GM12875 (cell line): Measurements from ENCODE around the gene NLRP1.

Experiments used
- H3K4me3 ChIP-seq: one replicate; pipeline ENCODE4 v1.5.1; 2011; ENCODE audit warnings: low read depth, low read length, control low read depth
- TF ChIP-seq, protein P1 (sequence below): IDR thresholded peaks from 2 replicates; pipeline ENCODE4 v1.5.1; 2011; ENCODE audit warnings: low read depth, mild to moderate bottlenecking, control low read depth, inconsistent platforms, low read length, moderate library complexity, borderline replicate concordance; ENCODE audit not compliant: insufficient read depth

Gene NLRP1

DNA sequence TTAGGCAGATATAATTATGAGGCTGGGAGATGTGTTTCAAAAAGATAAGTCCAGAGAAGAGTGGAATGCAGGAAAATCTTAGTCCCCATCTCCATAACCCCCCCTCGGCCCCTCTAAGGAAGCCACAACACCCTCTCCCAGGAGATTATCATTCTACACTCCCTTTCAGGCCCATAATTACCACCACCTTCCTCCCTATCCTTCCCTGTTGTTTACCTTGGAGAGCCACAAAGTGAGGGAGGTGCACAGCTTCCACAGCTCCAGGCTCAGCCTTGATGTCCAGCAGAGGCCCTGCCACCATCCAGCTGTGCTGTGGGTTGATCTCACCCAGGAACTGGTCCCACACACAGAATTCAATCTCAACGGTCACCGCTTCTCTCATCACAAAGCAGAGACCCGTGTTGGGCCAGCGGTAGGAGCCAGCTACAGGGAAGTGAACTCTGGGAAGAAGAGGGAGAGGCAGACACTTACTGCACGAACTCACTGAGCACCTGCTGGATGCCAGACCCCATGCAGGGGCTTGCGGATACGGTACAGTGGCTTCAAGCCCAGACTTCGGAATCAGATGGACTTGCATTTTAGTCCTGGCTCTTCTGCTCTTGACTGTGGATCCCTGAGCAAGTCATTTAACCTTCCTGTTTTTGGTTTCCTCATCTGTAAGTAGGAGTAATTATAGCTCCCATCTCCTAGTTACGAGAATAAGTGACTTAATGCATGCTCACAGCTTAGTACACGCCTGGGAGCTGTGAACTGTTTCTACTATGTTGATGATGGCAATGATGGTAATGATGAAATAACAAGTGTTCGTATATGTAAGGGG lies 53.8 kb downstream of the NLRP1 start:
- no peak overlapping the region for H3K4me3 ChIP-seq
- TF ChIP-seq, protein P1, sequence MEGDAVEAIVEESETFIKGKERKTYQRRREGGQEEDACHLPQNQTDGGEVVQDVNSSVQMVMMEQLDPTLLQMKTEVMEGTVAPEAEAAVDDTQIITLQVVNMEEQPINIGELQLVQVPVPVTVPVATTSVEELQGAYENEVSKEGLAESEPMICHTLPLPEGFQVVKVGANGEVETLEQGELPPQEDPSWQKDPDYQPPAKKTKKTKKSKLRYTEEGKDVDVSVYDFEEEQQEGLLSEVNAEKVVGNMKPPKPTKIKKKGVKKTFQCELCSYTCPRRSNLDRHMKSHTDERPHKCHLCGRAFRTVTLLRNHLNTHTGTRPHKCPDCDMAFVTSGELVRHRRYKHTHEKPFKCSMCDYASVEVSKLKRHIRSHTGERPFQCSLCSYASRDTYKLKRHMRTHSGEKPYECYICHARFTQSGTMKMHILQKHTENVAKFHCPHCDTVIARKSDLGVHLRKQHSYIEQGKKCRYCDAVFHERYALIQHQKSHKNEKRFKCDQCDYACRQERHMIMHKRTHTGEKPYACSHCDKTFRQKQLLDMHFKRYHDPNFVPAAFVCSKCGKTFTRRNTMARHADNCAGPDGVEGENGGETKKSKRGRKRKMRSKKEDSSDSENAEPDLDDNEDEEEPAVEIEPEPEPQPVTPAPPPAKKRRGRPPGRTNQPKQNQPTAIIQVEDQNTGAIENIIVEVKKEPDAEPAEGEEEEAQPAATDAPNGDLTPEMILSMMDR = no peak

DNA sequence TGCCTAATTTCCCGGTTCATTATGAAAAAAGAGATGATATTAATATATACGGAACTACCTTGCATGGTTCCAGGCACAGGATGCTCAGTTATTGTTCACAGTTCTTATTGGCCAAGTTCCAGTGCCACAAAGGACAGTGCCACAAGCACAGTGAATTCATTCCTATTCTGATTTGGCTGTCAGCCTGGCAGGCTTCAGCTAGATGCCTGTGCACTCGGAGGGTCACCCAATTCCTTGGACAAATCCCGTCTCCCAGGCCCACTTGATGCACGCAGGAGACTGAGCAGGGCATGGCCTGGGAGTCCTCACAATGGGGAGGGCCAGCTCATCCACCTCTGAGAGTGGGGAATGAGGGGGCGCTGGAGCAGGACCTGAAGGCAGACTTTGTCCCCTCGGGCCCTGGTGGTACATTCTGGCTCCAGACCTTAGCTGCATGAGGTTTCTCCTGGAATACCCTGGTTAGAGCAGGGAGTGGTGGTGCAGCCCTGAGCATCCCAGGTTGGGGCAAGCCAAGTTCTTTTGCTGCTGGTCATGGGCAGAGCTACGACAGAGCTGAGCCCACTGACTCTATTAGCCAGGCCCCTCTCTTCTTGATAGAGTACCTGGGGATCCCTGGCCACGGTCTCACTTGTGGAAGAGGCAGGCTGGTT lies 56.6 kb downstream of the NLRP1 start:
- H3K4me3 ChIP-seq = no peak overlapping the region
- TF ChIP-seq, protein P1 = no peak

DNA sequence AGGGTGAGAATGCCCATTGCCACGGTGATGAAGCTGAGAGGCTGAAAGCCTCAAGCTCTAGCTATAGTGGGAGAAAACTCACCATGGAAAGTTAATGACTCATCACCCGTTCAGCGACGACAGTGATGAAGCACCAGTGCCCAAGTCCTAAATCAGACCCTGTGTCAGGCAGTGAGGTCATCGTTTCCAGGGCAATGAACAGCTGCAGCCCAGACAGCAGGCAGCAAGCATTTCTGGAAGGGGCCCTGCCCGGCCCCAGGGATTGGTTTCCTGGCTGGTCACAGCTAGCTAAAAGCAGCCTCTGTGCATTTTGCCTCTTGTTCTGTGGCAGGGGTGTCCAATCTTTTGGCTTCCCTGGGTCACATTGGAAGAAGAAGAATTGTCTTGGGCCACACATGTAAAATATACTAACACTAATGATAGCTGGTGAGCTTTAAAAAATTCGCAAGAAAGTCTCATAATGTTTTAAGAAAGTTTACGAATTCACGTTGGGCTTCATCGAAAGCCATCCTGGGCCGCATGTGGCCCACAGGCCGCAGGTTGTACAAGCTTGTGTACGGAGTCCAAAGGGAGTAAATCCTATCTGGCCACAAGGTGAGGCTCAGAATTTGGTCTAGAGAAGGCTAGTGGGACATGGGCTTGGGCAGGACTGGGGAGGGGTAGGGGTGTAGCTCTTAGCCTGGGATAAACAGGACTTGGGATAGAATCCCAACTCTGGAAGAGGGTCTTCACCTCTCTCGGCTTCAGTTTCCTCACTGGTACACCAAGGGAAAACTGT lies 57.3 kb downstream of the NLRP1 start:
- TF ChIP-seq, protein P1 = no peak
- H3K4me3 ChIP-seq = no peak overlapping the region

DNA sequence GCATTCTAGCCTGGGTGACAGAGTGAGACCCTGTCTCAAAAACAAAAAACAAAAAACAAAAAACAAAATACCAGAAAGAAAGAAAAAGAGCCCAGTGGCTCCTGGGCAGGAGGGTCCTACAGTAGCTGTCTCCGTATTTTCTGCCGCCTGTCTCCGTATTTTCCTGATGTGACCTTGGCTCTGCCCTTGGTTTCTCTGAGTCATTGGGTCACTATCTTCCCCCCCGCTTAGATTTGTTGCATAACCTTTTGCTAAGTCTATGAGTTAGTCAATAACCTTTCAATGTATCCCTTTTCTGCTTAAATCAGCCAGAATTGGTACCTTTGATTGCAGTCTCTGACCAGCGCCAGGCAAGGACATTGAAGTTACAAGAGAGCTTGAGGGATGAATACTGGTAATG lies 61.1 kb downstream of the NLRP1 start:
- TF ChIP-seq, protein P1 = no peak
- no peak overlapping the region for H3K4me3 ChIP-seq

DNA sequence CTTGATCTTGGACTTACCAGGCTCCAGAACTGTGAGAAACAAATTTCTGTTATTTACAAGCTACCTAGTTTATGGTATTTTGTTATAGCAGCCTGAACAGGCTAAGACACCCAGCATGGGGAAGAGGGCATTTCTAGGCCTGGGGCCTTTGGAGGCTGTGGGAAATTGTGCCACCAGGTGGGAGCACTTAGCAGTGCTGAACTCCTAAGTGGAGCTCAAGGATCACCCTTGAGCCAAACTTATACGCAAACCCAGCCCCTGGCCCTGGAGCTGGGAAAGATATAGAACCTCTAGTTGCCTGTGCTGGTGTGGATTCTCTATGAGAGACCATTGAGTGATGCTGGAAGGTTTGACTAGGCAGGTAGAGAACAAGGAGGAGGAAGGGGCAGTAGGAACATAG lies 61.8 kb downstream of the NLRP1 start:
- TF ChIP-seq, protein P1 = no peak
- H3K4me3 ChIP-seq = no peak overlapping the region

DNA sequence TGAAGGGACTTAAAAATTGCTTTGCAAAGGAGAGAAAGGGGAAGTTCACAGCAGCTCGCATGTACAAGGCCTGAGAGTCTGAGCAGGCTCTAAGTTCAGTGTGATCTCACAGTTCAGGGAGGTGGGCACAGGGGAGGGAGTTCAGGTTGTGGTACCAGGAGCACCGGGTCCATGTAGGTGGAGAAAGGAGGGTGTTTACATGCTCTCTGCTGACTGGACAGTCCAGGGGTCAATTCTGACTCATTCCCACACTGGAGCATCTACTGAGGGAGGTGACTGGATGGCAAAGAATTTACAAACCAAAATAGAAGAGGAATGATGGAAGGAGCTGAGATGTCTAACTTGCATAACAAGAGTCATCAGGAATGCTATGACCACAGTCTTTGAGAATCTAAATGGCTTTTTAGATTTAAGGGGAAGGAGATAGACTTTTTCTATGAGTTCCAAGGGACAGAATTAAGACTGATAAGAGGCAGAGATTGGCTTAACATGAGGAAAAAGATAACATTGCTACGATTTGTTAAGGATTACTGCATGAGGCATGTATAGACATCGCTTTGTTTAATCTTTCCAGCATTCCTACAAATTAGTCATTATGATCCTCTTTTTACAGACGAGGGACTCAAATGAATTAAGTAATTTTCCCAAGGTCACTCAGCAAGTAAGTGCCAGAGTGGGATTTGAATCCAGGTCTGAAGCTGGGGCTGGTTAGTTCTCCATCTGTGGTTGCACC lies 68.1 kb downstream of the NLRP1 start:
- TF ChIP-seq, protein P1 = no peak
- H3K4me3 ChIP-seq = no peak overlapping the region
